GM04504 (cell line): ENCODE results near the gene EYA4.
"Not testable (repeated sequence)": the region's sequence is repeated elsewhere in the genome, so short reads cannot be mapped to it uniquely, and the experiment has no call there.

Source experiments
- DNase-seq: peaks from one replicate; pipeline ENCODE4 v3.0.0-alpha.2; 2012; ENCODE audit warnings: low read depth

Gene EYA4

DNA sequence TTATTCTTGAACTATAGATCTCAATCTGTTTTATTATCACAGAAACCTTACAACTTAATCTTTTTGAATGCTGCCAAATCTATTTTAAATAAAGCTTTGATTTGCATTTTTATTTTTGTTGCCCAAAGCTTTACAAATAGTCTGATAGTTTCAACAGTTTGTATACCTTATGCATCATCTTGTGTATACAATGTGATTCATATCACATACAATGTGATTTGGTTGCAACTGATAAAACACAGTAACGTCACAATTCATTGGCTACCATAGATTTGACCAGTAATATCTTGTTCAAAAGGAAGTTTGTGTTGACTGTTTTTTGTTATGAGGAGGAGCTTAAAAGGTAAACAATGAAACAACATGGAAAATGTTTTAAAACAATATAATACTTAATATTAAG is 110.9 kb downstream of the EYA4 start:
- DNase-seq = no peak

DNA sequence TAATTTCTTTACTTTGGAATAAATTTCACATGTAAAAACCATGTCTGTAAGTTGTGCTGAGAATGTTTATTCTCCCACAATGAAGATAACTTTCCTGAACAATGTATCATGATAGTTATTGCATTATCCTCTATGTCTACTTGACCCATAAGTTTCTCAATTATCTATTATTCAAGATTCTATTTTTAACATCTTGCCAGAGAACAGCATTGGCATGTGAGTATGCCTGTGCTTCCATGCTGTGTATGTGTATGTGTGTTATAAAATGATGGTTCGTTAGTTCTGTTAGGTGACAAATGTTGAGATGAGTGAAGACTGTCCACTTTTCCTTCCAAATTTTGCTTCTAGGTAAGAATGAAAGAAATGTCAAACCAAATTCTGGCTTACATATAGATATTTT is 111.9 kb downstream of the EYA4 start:
- no peak for DNase-seq

DNA sequence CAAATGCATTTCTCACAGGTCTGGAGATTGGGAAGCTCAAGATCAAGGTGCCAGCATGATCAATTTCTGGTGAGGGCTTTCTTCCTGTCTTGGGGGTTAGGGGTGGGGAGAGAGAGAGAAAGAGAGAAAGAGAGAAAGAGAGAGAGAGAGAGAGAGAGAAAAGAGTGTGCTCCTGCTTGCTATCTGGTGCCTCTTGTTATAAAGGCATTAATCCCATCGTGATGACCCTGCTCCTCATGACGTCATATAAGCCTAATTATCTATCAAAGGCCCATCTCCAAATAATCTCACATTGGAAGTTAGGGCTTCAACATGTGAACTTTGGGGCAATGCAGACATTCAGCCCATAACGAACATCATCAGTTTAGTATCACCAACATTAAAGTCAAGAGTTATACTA is 114.8 kb downstream of the EYA4 start:
- DNase-seq = no peak

DNA sequence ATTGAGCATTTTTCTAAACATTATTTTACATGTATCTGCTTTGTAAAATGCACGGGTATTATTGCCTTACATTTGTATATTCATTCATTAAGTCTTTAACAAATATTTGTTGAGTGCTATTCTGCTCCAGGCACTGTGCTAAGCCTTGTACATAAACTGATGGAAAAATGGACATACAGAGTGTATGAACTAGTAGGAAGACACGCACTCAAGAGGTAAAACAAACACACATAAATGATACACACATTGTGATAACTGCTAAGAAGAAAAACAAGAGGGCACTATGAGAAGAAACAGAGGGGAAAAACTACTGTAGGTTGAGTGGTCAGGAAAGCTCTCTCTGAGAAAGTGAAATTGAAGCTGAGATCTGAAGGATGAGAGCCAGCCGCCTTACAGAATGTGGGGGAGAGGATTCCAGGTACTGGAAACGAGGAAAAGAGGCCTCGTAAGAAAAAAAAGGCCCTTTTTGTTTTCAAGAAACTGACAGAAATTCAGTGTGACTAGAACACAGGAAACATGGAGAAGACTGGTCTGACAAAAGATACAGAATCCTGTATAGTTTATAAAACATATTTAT is 117.5 kb downstream of the EYA4 start:
- DNase-seq = no peak

DNA sequence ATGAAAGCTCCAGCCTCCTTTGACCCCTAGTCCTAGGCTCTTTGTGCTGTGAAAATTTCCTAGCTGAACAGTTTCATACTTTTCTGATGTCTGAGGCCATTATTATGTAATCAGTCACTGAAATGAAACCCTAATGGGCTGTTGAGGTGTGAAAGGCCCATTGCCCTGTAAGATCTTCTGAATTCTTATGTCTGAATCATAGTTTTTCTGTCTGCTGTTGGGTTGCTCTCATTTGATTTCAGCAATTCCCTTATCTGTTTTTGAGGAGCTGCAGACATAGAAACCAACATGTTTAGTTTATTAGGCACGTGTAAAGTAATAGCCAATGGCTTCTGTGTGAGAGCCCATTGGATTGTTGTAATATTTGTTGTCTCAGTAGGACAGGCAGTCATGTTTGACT is 118.1 kb downstream of the EYA4 start:
- no peak for DNase-seq

DNA sequence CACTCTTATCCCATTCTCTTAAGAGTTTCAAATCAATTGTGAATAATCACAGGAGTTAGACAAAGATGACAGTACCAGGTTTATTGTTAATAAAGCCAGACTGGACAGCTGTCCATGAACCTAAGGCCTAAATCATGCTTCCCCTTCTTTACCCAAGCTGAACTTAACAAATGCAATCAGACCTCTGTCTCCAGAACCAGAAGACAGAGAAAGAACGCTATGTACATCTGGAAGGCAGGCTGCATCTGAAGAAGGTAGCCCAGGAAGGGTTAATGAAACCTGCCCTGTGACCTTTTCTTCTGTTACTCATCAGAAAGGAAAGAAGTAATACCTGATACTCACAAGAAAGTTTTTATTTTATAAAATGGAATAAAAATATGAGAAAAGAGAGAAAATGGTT is 118.6 kb downstream of the EYA4 start:
- no peak for DNase-seq

DNA sequence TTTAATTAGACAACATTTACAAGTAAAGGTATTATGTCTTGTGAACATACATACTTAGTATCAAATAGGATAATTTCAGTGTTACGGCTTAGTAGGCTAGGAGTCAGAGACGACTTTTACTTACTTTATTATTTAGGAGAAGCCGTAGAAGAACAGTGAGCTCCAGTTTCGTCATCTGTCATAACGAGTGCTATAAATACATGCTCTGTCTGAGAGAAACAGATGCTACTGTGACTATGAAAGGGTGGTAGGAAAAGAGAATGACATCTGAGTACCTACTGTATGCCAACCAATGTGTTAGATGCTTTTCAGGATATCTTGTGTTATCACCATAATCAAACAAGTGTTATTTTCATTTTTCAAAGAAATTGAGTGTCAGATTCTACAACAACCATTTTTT is 119.0 kb downstream of the EYA4 start:
- DNase-seq = no peak

DNA sequence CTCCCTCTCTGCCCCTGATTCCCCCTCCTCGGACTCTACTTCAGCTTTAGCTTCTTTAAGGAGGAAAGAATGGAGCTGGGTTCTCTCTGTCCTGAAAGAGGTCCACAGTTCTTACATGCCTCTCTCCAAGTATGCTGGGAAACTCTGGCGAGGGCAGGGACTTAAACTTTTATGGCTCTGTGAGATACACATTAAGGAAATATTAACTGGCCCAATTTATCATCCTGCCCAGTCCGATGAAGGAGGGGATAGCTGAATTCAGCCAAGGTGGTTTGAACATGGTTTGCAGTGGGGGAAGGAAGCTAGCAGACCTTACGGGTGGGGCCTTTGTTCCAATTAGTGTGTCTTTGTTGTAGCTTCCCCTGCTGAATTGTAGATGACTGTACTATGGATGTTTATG is 121.7 kb downstream of the EYA4 start:
- DNase-seq = no peak

DNA sequence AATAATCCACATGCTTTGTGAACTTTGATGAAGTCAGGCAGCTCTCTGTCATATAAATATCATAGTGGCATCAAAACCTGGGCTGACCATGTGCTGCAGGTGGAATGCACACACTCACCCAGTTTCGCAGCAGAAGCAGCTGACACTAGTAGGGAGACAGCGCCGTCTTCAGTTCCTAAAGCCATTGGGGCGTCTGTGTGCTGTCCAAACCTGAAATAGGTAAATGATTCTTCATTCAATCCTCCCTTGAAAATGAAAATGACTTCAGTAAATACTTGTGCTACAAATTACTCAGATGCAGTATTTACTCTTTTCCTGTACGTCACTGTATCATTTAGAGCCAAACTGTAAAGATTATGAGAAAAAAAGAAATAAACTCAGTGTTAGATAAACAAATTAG is 127.5 kb downstream of the EYA4 start:
- no peak for DNase-seq

DNA sequence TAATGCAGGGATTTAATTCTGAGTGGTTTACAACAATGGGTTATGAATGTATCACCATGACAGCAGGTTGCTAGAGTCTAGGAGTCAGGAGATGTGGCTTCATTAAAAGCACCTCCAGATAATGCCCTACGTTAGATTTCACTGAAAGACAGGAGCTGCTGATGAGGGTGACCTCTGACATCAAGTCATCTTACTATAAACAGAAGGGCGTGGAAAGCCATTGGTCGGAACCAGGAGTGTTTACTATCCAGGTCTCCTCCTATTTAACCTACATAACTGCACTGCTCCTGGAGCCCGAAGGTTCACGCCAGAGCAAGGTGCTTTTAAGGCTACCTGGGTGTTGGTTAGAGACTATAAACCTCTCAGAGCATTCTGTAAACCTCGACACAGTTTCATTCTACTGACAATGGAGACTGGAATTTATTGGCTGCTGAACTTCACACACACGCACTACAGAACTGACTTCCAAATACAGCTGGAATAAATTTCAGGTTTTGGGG is 128.7 kb downstream of the EYA4 start:
- DNase-seq = no peak

DNA sequence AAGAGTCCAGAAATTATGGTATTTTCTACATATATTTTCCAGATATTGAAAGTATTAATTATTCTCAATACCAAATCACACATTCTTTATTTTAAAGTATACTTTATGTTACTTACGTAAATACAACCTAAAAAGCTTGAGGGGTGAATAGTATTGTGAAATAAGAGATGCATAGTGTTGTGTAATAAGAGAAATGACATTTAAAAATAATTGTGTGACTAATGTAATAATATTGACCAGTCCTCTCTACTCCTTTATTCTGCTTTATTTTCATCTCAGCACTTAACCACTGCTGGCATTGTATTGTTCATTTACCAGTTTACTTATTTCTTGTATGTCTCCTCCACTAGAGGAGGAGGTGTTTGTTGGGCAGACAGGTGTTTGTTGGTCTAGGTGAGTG is 135.6 kb downstream of the EYA4 start:
- no peak for DNase-seq

DNA sequence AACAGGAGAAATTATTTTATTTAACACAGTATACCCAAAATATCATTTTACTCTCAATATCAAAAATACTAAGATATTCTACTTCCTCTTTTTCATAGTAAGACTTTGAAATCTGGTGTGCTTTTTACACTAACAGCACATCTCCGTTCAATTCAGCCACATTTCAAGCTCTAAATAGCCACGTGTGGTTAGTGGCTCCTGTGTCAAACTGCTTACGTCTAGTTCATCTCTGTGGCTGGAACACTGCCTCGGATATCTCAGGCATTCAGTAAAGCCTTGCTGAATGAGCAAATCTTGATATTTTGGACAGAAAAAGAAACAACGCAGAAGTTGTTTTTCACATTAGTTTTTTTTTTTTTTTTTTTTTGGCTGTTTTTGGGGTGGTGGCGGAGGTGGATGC is 136.1 kb downstream of the EYA4 start:
- no peak for DNase-seq

DNA sequence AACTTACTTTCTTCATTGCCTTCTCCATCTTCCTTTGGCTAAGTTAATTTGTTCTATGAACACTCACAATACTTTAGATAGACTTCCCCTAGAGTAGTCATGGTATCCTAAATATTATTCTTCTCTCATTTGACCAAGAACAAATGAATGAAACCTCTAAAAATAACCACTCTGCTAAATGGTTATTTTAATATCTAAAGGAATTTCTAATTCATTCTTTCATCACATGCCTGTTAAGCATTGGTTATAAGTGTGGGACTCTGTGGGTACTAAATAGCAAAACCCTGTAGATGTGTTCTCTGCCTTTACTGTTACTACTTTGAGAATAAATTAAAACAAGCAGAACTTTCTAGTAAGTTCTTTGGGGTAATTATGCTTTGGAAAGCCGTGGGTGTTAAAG is 138.9 kb downstream of the EYA4 start:
- no peak for DNase-seq

DNA sequence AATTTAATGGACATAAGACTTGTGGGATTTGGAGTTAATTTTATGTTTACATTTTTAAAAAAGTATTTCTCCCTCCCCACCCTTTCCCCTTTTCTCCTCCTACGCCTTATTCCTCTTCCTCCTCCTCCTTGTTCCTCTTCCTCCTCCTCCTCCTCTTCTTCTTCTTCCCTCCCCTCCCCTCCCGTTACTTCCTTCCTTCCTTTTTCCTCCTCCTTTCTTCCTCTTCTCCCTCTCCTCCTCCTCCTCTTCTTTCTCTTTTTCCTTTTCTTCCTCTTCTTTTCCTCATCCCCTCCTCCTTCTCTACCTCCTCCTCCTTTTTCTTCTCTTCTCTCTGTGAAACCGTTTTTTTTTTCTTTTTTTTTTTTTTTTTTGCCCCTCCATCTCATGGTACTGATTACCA is 139.6 kb downstream of the EYA4 start:
- no peak for DNase-seq

DNA sequence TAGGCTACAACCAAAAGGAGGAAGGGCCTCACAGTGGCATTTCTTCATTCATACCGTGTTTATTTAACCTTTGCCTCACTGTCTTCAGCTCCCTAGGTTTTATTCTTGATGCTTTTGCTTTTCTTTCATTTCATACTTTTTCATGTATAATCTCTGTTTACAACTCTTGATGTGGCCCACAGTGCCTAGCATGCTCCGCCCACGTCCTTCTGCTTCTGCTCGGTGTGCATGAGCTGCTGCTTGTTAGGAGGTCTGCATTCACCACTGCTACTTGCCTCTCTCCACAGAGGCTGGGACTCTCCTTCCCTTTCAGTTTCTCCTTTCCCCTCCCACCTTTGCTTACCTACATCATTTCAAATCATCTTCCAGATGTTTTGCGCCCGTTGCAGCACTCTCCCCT is 147.6 kb downstream of the EYA4 start:
- DNase-seq = no peak

DNA sequence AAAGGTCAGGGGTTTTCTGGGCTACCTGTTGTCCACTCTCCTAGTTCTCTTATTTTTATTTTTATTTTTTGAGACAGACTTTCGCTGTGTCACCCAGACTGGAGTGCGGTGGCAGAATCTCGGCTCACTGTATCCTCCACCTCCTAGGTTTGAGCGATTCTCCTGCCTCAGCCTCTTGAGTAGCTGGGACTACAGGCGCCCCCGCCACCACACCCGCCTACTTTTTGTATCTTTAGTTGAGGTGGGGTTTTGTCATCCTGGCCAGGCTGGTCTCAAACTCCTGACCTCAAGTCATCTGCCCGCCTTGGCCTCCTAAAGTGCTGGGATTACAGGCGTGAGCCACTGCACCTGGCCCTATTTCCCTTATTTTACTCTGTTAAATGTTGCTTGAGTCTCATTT is 149.0 kb downstream of the EYA4 start:
- no peak for DNase-seq

DNA sequence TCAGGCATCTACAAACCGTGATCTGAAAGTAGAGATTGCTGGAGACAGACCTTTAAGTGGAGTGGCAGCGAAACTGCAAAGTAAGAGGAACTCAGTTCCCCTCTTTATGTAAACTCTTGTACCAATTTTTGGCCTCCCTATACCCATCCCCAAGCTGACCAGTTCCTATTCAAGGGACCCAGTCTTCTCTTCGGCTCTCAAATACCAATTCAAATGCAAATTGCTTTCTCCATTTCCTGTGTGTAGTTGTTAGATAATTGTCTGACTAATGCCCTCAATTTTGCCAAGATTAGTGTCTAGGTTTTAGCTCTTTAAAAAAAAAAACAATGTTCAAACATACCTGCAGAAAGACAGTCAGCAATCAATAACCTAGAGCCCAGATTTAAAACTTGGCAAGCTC is 150.9 kb downstream of the EYA4 start:
- DNase-seq = no peak

DNA sequence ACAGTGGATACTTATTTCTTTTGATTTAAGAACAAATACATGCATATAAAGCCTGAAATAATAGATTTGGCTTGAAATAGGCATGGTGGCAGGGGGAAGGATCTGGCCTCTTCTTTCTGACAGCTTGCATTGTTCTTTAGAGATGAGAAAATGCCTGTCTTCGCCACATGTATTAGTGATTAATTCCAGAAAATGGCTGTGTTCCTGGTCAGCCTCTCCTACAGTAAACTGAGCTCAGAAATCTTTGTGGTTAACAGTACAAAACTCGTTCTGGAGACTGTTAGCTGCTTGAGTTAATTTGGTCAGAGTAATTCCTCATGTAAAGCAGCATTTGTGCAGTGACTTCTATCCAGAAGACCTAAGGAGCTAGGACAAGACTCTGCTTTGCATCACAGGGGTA is 151.5 kb downstream of the EYA4 start:
- DNase-seq = no peak

DNA sequence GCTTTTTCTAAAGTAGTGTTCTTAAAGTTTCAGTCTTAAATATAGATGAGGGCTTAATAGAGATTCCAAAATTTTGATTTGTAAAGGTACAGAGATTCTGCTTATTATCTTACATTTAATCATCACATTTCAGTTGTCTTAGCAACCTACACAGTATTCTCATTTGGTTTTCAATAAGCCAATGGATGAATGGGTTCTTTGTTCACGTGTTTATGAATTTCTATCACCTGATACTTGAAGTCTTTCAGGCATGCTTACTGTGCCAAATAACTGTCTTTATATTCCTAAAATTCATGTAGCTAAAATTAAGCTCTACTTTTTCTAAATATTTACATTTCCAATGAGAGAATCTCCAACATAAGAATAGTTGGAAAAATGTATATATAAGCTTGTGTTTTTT is 152.7 kb downstream of the EYA4 start:
- no peak for DNase-seq

DNA sequence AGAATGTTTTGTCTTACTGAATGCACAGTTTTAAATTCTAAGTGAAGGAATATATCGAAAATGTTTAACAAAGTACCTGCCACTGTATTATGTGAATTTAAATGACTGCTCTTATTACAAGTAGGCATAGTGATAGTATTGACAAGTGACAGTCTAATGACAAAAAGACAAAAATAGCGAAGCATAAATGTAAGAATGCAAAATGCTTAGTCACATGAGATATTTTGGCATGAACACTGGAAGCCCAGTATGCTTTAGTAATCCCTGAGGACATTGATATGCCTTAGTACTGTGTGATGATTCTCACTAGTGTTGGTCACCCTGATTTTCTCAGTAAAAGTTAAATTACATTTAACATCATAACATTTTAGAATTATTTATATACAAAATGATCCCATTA is 153.5 kb downstream of the EYA4 start:
- DNase-seq = no peak

DNA sequence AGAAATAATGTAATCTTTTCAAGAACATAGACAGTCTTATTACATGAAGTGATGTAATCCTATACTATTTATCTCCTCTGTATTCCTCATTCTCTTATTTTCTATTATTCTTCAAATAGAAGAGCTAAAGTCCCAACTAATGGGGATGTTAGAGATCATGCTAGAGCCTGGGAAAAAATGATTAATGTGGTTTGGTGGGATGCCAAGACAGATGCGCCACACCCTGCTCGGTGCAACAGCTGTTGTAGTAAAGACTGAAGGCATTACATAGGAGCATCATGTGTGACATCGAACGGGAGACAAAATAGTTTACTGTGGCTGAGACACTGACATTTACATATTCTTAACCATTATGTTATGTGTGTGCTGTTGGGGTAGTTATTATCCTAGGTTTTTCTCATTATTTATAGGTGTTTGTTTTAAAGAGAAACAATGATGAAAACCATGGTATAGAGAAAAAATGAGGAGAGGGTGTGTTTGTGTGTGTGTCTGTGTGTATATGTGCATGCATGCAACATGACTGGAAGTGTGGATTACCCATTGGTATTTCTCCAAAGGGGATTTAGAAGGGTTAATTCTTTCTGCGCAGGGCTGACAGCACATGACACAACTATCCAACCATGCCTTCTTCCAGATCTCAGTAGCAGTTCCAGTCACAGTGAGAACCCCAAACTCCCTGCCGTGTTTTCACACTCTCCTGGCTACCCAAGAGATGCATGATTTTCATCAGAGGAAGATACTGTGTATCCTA is 155.3 kb downstream of the EYA4 start:
- DNase-seq = no peak

DNA sequence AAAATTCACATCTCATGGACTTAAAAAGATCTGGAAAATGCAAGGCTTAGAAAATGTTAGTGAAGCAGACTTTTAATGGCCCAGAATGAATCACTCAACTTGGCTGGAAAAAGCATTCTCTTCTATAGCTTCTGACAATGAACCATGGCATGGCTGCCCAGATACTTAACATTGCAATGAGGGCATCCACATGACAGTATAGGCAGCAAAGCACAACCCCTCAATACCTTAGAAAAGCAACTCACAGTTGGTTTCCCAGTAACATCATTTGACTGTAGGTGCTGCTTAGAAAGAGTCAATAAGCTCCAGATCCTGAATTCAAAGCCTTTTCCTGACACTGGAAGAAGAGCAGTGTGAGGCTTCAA is 155.8 kb downstream of the EYA4 start:
- no peak for DNase-seq

DNA sequence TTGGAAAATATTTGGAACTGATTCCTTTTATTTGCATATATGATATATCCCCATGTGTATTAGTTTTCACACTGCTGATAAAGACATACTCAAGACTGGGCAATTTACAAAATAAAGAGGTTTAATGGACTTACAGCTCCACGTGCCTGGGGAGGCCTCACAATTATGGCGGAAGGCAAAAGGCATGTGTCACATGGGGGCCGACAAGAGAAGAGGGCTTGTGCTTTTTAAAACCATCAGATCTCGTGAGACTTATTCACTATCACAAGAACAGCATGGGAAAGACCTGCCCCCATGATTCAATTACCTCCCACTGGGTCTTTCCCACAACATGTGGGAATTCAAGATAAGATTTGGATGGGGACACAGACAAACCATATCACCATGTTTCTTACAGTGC is 156.4 kb downstream of the EYA4 start:
- not testable (repeated sequence) for DNase-seq

DNA sequence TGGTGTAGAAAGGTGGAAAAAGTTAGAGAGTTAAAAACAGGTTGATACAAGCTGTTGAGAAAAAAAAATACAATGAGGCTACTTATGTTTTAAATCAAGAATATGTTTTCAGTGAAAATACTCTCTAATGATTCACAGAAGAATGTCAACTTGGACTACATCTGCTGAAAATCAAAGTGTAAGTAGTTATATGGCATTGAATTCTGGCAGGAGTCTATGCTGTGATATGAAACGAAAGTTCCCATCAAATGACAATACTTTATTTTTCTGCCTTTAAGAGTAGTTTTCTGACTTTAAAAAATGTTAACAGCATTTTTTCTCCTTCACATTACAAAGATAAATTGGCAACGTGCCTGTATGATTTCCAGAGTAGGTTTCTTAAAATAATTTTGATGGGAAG is 158.3 kb downstream of the EYA4 start:
- no peak for DNase-seq
